Transverse colon (tissue), 4 donors: Measurements from ENCODE around the gene ZNF792. TPM values are rescaled to one million over a fixed set of nuclear protein-coding genes. Genes with fewer than 3 reads are reported as not detected.

Source experiments
- DNase-seq: peaks from one replicate; pipeline ENCODE4 v3.0.0-alpha.2; 2019
- H3K27ac ChIP-seq, 4 donors: fragments of 200-600 bp; sonication (generic); 2 replicates each; pipeline ENCODE4 v1.5.1; 2016 to 2018; ENCODE audit warnings: inconsistent platforms in 4 of 4
- H3K27me3 ChIP-seq: fragments of 200-600 bp; sonication (generic); 2 replicates; pipeline ENCODE4 v1.5.1; 2017; ENCODE audit warnings: inconsistent platforms
- H3K36me3 ChIP-seq, 4 donors: fragments of 200-600 bp; sonication (generic); 2 replicates each; pipeline ENCODE4 v1.5.1; 2017 to 2019; ENCODE audit warnings: inconsistent platforms in 4 of 4
- H3K4me1 ChIP-seq, 4 donors: fragments of 200-600 bp; sonication (generic); 2 replicates each; pipeline ENCODE4 v1.5.1; 2017 to 2020; ENCODE audit warnings: inconsistent platforms in 4 of 4
- H3K4me3 ChIP-seq, 4 donors: fragments of 200-600 bp; sonication (generic); 1 replicate in 1 of 4; 2 replicates in 3 of 4; pipeline versions ENCODE4 v1.5.1 to v1.6.1; 2017 to 2019; ENCODE audit warnings: inconsistent platforms in 4 of 4
- H3K9me3 ChIP-seq, 2 donors: fragments of 200-600 bp; sonication (generic); 2 replicates each; pipeline ENCODE4 v1.5.1; 2017 to 2019; ENCODE audit warnings: inconsistent platforms in 2 of 2
- EP300 ChIP-seq: sonication (generic); formaldehyde crosslinking; IDR thresholded peaks from one replicate; pipeline ENCODE4 v1.6.1; 2017; ENCODE audit warnings: antibody characterized with exemption, low read depth
- POLR2A ChIP-seq: fragments of 450-650 bp; IDR thresholded peaks from one replicate; pipeline ENCODE4 v1.6.1; 2016; ENCODE audit warnings: antibody characterized with exemption, mild to moderate bottlenecking, moderate library complexity
- POLR2AphosphoS5 ChIP-seq, 3 donors: sonication (generic); formaldehyde crosslinking; IDR thresholded peaks; one replicate each; pipeline ENCODE4 v1.6.1; 2016; ENCODE audit warnings: antibody characterized with exemption in 3 of 3
- WGBS, 2 donors: methylation state at CpG; one replicate each; pipeline ENCODE4 v1.1.5; 2018; ENCODE audit warnings: low coverage in 1 of 2; 5-methylcytosine and 5-hydroxymethylcytosine counted together
- in situ Hi-C, 4 donors: fragments of 200-750 bp; cut with MboI; loops; one replicate each; pipeline versions ENCODE4 v1.15.0 to v1.15.1; 2017; ENCODE audit warnings: low sequenced_read_pairs in 3 of 4, low pct_ligation_motif_present in 1 of 4, low pct_unique_long_range_greater_than_20kb in 1 of 4
- intact Hi-C: fragments of 100-400 bp; cut with DNase I; formaldehyde crosslinking; loops from one replicate; pipeline ENCODE4 v1.15.1; 2023; ENCODE audit warnings: low total_unique reads
- total RNA-seq, 4 donors: library from RNA; depleted of rRNA; stranded (reverse); fragments of >200 nt; gene quantifications; one replicate each; pipeline ENCODE4 v1.1.0, GENCODE V29; 2016
- TF ChIP-seq, protein P1 (sequence below), 5 experiments: fragments of 200-600 bp in 3 of 5; fragments of 450-650 bp in 2 of 5; sonication (generic) in 3 of 5; IDR thresholded peaks; 1 replicate in 2 of 5; 2 replicates in 3 of 5; pipeline ENCODE4 v1.5.1; 2016 to 2017; ENCODE audit warnings: antibody characterized with exemption in 5 of 5, inconsistent platforms in 3 of 5, mild to moderate bottlenecking in 2 of 5, moderate library complexity in 1 of 5

Gene ZNF792
- total RNA-seq, 4 donors from 2014 or later = 3.4 to 8.4 (median 6.5) TPM

DNA sequence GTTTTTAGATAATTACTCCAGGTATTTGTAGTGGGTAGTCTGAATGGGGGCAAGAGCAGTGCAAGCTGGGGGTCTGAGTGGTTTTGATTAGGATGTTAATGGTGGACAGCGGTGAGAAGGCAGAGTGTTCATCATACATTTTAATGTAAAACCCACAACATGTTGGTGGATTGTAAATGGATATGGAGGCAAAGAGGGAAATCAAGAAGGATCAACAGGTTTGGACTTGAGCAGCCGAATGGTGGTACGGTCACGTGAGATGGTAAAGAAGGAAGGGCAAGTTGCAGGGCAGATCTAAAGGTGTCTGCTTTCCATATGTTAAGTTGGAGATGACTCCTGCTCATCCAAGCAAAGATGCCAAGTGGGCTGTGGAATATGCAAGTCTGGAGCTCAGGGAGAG is 27.8 kb downstream of the ZNF792 start:
- no peaks in the 10 kb centered on the region for H3K4me1 ChIP-seq
- H3K9me3 ChIP-seq = no peaks in the 10 kb centered on the region
- no peak for DNase-seq
- no peak overlapping the region for H3K27ac ChIP-seq
- TF ChIP-seq, protein P1, sequence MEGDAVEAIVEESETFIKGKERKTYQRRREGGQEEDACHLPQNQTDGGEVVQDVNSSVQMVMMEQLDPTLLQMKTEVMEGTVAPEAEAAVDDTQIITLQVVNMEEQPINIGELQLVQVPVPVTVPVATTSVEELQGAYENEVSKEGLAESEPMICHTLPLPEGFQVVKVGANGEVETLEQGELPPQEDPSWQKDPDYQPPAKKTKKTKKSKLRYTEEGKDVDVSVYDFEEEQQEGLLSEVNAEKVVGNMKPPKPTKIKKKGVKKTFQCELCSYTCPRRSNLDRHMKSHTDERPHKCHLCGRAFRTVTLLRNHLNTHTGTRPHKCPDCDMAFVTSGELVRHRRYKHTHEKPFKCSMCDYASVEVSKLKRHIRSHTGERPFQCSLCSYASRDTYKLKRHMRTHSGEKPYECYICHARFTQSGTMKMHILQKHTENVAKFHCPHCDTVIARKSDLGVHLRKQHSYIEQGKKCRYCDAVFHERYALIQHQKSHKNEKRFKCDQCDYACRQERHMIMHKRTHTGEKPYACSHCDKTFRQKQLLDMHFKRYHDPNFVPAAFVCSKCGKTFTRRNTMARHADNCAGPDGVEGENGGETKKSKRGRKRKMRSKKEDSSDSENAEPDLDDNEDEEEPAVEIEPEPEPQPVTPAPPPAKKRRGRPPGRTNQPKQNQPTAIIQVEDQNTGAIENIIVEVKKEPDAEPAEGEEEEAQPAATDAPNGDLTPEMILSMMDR (IDR thresholded peaks at IDR 0.05) = no peak
- intact Hi-C loops (no loop called here), in situ Hi-C loops (no loop called here)
- no peaks in the 10 kb centered on the region for H3K27me3 ChIP-seq
- 96 to 100% methylated on average over 1 to 4 of the region's 4 CpGs for WGBS, 2 donors
- H3K4me3 ChIP-seq = no peak overlapping the region
- peaks cover 0 to 19% (median 6%) of the 10 kb centered on the region in 4 donors for H3K36me3 ChIP-seq

DNA sequence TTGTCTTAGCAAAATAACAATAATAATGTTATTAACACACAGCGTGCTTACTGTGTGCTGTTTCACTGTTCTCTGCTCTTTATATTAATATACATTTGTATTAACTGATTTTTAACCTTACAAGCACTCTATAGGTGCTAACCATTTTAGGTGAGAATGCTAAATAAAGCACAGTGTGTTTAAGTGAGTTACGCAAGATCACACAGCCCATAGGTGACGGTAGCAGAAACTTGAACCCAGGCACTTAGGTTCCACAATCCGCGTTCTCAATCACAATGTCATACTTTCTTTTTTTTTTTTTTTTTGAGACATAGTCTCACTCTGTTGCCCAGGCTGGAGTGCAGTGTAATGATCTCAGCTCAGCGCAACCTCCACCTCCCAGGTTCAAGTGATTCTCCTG is 31.5 kb downstream of the ZNF792 start:
- Histone ChIP-seq H3K27ac (no peak overlapping the region), H3K27me3 (no peaks in the 10 kb centered on the region), H3K4me1 (peaks cover 4 to 10% (median 6%) of the 10 kb centered on the region in 4 donors), H3K36me3 (peaks cover 0 to 19% (median 5%) of the 10 kb centered on the region in 4 donors), H3K4me3 (no peak overlapping the region), H3K9me3 (no peaks in the 10 kb centered on the region)
- no peak for TF ChIP-seq EP300
- TF ChIP-seq, protein P1 (IDR thresholded peaks at IDR 0.05) = no peak
- TF ChIP-seq POLR2A = no peak
- TF ChIP-seq POLR2AphosphoS5 (IDR thresholded peaks at IDR 0.05) = no peak
- in situ Hi-C loops (no loop called here), intact Hi-C loops (no loop called here)
- no peak for DNase-seq
- WGBS, 2 donors = 97 to 99% methylated on average over 6 of the region's 6 CpGs

DNA sequence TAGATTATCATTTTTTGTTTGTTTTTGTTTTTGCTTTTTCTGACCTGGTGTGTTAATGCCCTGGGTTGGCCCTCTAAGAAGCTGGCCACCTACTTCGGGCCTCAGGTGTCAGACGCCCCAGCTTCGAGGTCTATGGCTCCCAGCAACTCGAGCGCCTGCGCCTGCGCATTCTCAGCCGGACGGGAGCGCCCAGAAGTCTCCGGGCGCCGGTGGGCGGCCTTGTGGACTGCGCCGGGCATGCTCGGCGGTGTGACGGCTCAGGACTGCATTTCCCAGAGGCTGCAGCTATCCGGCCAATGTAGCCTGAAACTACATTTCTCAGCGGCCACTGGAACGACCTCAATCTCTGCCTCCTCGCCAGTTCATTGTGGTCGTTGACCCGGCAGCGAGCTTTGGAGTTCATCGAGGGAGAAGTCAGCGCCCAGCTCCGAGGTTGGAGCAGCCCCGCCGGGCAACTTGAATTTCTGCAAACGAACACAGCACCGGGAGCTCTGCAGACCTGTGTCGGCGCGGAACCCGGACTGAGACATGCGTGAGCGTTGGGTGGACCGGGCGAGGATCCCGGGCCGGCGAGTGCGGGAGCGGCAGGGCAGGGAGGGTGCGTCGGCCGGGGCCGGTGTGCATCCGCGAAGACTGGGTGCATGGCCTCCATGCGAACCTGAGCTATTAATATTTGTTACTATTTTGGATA is 37.2 kb downstream of the ZNF792 start, which contains the start of gene ZNF30:
Gene ZNF30, plus strand, starts transcription at position 219 of the 691 bp plus-strand sequence. CDS start 3,045 bp downstream, outside the sequence.
- DNase-seq = peak; percentile 92
- peak within 1 kb of the TSS; percentile 72 to 89 (median 86) for H3K27ac ChIP-seq
- H3K27me3 ChIP-seq = no peaks in the 10 kb centered on the region
- peak within 1 kb of the TSS; percentile 38 to 71 (median 66) for H3K4me3 ChIP-seq
- H3K36me3 ChIP-seq = no peaks in the 10 kb centered on the region
- H3K4me1 ChIP-seq = peaks cover 5 to 17% (median 12%) of the 10 kb centered on the region in 4 donors
- WGBS, 2 donors = 1 to 3% methylated on average over 7 to 53 of the region's 53 CpGs
- intact Hi-C loops = no loop called here
- TF ChIP-seq, protein P1 (IDR thresholded peaks at IDR 0.05) = peak in 1 of 5 experiments; percentile 8
- TF ChIP-seq POLR2AphosphoS5 (IDR thresholded peaks at IDR 0.05) (peak; percentile 56 to 69 (median 65)), POLR2A (peak; percentile 62), EP300 (no peak)
- in situ Hi-C loops = no loop called here
- no peaks in the 10 kb centered on the region for H3K9me3 ChIP-seq

DNA sequence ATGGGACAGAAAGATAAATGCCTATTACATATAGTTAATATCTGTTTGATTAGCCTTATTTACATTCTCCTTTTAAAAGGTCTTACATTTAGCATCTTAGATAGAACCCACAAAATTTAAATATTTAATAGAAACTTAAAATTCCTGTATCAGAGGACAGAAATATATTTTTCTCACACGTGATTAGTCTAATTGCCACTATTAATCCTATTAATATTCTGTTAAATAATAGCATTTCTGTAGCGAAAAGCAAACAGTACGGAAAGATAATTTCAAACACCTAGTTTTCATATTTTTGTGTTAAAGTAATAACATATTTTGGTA is 37.7 kb downstream of the ZNF792 start:
- no peaks in the 10 kb centered on the region for H3K27me3 ChIP-seq
- no peaks in the 10 kb centered on the region for H3K9me3 ChIP-seq
- peaks cover 5 to 17% (median 12%) of the 10 kb centered on the region in 4 donors for H3K4me1 ChIP-seq
- intact Hi-C loops (no loop called here), in situ Hi-C loops (no loop called here)
- peak overlapping the region; percentile 72 to 89 (median 86) for H3K27ac ChIP-seq
- H3K36me3 ChIP-seq = no peaks in the 10 kb centered on the region
- TF ChIP-seq POLR2A = no peak
- TF ChIP-seq POLR2AphosphoS5 (IDR thresholded peaks at IDR 0.05) = no peak
- TF ChIP-seq, protein P1 (IDR thresholded peaks at IDR 0.05) = no peak
- TF ChIP-seq EP300 = no peak
- DNase-seq = no peak
- H3K4me3 ChIP-seq = peak overlapping the region in 3 of 4 donors; percentile 64 to 71 (median 68)
- WGBS, 2 donors = 67% methylated on average over 3 of the region's 3 CpGs
